Measurements from ENCODE around the gene PALLD.

- TF ChIP-seq POLR2AphosphoS5 (IDR thresholded peaks at IDR 0.05) (no peak), POLR2A (IDR thresholded peaks at IDR 0.05) (no peak), EP300 (IDR thresholded peaks at IDR 0.05) (no peak)
- TF ChIP-seq, protein P1, sequence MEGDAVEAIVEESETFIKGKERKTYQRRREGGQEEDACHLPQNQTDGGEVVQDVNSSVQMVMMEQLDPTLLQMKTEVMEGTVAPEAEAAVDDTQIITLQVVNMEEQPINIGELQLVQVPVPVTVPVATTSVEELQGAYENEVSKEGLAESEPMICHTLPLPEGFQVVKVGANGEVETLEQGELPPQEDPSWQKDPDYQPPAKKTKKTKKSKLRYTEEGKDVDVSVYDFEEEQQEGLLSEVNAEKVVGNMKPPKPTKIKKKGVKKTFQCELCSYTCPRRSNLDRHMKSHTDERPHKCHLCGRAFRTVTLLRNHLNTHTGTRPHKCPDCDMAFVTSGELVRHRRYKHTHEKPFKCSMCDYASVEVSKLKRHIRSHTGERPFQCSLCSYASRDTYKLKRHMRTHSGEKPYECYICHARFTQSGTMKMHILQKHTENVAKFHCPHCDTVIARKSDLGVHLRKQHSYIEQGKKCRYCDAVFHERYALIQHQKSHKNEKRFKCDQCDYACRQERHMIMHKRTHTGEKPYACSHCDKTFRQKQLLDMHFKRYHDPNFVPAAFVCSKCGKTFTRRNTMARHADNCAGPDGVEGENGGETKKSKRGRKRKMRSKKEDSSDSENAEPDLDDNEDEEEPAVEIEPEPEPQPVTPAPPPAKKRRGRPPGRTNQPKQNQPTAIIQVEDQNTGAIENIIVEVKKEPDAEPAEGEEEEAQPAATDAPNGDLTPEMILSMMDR (IDR thresholded peaks at IDR 0.05), result no peak
These were observed 145.7 kb downstream of the PALLD start for GRCh38 chr4:168642591-168642990.

Measured in sigmoid colon (tissue), 4 donors.